NCI-H526 (cell line): ENCODE data around the gene CNOT11.
"Not testable (repeated sequence)": the region's sequence is repeated elsewhere in the genome, so short reads cannot be mapped to it uniquely, and the experiment has no call there.

Experiments
- DNase-seq, 2 experiments: peaks; one replicate each; lab custom pipeline; 2025; lab: John Stamatoyannopoulos, UW

The CNOT11 gene

DNA sequence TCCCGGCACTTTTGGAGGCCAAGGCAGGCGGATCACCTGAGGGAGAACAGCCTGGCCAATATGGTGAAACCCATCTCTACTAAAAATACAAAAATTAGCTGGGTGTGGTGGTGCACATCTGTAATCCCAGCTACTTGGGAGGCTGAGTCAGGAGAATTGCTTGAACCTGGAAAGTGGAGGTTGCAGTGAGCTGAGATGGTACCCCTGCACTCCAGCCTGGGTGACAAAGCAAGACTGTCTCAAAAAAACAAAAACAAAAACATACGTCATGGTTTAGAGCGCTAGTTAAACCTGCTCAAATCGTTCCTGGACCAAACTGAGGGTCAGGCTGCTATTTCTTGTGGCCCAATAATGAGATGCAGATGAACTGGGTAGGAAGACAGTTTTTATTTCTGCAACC lies 7.2 kb upstream of the CNOT11 start:
- DNase-seq: not testable (repeated sequence)

DNA sequence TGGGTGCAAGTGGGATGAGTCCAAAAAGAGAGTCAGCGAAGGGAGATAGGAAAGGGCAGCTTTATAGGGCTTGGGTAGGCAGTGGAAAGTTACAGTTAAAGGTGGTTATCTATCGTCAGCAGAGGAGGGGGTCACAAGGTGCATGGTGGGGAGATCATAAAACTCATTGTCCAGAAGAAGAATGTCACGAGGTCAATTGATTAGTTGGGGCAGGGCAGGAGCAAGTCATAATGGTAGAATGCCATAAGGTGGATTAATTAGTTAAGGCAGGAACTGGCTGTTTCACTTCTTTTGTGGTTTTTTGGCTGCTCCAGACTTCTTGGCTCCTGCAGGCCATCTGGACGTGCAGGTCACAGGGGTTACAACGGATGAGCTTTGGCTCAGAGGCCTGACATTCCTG lies 3.9 kb upstream of the CNOT11 start:
- DNase-seq: not testable (repeated sequence)

DNA sequence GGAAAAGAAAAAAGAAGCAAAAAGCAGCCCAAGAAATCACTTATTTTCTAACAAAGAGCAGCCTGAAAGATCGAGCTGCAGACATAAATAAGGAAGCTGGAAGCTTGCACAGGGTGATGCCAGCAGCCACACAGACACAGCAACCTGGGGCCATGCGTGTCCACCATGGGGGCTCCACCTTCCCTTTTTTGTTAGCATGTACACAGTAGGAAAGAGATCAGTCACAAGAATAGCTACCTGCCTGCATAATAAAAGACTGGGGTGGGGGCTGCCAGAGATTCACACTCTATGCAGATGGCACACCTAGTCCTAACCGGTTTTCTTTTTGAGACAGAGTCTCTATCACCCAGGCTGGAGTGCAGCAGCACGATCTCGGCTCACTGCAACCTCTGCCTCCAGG lies 2.9 kb upstream of the CNOT11 start:
- no peak for DNase-seq

DNA sequence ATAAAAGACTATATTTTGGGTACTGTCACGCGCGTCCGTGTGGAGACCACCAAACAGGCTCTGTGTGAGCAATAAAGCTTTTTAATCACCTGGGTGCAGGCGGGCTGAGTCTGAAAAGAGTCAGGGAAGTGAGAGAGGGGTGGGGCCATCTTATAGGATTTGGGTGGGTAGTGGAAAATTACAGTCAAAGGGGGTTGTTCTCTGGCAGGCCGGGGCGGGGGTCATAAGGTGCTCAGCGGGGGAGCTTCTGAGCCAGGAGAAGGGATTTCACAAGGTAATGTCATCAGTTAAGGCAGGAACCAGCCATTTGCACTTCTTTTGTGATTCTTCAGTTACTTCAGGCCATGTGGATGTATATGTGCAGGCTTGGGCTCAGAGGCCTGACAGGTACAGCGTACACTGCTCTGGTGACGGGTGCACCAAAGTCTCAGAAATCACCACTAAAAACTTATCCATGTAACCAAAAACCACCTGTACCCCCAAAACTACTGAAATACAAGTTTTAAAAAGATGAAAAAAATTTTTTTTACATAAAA lies 1.4 kb upstream of the CNOT11 start:
- DNase-seq: not testable (repeated sequence)

DNA sequence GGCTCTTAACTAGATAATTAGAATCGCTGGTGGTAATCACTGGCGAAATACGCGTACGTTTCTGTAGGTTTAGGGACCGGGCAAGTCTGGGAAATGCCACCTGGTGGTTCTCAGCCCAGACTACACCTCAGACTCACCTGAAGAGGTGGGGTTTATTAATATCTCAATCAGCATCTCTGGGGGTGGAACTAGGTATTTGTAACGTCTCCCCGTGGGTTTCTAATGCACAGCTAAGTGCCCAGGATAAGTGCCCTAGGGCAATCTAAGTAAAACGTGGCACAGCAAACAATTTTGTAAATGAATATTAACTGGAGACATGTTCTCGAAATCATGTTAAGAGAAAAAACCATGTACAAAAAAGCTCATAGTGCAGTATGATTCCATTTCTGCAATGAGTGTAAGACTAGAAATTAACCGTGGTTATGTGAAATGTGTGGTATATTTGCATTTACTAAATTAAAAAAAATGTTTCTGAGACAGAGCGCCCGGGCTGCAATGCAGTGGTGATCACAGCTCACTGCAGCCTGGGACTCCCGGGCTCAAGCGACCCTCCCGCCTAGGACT lies 760 bp upstream of the CNOT11 start:
- peak; percentile 87 to 88 for DNase-seq

DNA sequence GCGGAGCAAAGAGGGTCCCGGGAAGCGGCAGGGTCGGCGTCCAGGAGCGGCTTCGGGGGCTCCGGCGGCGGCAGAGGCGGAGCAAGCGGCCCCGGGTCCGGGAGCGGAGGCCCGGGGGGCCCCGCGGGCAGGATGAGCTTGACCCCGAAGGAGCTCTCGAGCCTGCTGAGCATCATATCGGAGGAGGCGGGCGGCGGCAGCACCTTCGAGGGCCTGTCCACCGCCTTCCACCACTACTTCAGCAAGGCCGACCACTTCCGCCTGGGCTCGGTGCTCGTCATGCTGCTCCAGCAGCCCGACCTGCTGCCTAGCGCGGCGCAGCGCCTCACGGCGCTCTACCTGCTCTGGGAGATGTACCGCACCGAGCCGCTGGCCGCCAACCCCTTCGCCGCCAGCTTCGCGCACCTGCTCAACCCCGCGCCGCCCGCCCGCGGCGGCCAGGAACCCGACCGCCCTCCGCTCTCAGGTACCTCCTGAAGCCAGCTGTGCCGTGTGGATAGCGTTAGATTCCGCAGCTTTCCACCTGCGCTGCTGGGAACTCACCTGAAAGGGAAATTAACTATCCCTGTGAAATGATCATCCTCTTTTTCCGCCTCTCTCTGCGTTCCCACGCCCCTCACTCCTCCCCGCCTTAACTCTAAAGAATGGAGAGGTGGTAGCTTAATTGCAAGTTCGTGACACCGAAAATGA lies 472 bp downstream of the CNOT11 start:
- peak; percentile 59 to 74 for DNase-seq

DNA sequence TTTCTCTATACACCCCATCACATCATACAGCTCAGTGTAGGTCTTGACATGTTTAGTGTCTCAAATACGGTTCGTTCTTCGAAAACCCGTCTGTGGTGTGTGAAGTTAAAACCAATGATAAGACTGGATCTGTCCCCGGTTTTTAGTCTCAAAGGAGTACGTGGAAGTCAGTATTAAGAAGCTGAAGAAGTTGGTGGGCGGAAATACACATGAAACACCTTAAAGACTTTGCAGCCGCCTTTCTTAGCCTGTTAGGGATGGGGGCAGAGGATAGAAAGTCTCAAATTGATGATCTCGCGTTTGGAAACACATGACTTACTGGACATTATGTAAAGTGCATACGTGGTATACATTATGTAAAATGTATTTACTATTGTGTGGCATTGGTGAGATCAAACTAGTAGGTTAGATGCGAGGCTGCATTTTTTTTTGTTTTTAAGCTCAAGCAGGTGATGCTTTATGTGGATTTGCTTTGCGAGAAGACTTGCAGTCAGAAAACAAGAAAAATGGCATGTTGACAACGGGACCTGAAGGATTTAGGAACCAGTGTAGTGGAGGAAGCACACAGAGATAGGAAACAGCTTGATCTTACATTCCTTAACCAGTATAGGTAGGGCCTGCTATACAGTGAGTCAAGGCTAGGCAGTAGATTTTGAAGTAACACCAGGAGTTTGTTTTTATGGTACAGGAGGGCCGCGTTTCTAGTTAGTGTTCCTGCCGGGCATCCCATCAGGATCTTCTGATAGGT lies 1.2 kb downstream of the CNOT11 start:
- no peak for DNase-seq

DNA sequence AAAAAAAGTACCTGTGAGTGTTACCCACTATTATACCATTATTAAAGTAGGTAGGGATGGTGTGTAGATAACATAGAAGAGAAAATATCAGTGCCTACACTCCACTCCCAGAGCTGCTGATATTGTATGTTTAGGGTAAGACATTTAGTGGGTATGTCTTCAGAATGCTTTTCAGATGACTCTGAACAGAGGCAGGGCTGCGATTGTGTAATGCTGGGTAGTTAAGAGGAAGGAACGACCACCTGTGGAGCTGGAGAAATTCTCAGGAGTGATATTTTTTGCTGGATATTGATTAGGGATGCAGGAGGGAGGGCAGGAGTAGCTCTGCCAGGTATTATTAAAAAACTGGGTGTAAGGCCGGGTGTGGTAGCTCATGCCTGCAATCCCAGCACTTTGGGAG lies 2.8 kb downstream of the CNOT11 start:
- no peak for DNase-seq

DNA sequence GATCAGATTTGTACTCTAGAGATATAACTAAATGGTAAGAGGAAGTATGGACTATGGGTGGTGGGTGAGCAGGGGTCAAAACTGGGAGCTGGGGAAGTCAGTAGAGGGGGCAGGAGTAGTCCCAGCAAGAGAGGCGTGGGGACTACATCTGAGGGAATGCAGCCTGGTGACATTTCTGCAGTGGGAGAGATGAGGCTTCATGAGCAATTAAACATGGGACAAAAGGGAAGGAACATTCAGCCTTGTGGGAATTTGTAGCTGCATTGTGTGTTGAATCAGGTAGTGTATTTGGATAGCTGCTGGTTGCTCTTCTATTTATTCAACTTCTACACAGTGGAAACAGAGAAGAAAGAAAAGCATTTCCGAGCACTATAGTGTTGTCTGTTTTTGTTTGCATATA lies 3.6 kb downstream of the CNOT11 start:
- DNase-seq: no peak

DNA sequence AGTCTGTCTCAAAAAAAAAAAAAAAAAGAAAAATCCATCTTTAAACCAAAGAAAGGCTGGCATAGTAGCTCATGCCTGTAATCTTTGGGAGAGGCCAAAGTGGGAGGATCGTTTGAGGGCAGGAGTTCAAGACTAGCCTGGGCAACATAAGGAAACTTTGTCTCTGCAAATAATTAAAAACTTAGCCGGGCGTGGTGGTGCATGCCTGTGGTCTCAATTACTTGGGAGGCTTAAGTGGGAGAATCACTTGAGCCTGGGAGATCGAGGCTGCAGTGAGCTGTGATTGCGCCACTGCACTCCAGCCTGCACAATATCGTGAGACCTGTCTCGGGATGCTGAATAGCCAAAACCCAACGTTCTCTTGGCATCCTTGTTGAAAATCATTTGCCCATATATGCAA lies 6.1 kb downstream of the CNOT11 start:
- no peak for DNase-seq

DNA sequence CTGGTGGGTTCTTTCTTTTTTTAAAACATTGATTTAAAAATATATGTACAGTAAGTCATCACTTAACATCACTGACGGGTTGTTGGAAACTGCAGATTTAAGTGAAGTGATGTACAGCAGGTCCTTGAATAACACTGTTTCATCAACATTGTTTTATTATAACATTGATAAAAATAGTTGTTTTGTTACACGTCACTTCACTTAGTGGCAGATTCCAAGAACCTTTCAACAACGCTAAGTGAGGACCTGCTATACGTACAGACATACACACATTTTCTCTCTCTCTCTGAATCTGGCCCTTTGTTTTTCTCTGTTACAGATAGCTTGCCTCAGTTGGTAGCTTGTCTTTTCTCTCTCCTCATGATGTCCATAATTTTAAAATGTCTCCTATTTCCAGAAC lies 9.5 kb downstream of the CNOT11 start:
- no peak for DNase-seq

DNA sequence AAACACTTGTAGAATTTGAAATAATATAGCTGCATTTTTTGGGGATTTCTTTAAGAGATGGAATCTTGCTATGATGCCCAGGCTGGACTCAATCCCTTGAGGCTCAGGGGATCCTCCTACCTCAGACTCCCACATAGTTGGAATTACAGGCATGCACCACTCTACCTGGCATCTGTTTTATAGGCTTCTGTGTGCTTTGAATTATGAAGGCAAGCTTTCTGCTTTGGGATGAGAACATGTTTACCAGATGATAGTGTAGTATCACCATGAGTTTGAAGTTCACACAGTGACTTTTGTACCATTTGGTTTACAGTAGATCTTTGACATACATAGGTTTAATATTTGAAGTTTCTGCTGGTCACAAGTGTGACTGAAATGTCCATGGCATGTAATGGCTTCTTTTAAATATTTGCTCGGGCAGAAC lies 10.7 kb downstream of the CNOT11 start:
- DNase-seq: no peak

DNA sequence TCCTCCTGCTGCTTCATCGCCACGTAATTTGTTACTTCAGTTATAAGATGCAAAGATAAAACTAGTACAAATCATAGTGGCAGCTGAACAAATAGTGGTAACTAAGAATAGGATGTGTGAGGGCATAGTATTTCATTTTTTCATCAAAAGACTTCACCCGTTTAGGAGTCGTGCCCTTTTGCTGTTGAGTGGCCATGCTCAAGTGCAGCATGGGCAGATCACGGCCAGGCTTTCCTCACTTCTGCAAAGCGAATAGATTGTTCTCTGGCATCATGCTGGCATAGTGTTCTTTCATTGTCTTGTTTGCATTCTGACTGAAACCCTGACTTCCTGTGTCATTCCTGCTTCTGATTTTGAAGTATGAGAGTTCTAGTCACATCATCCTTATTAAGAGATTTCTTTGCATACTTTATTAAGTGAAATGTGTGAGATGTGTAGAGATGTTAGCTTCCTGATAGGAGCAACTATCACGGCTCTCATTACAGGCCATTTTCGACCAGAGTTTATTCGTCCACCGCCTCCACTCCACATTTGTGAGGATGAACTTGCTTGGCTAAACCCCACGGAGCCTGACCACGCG lies 11.8 kb downstream of the CNOT11 start:
- DNase-seq: no peak

DNA sequence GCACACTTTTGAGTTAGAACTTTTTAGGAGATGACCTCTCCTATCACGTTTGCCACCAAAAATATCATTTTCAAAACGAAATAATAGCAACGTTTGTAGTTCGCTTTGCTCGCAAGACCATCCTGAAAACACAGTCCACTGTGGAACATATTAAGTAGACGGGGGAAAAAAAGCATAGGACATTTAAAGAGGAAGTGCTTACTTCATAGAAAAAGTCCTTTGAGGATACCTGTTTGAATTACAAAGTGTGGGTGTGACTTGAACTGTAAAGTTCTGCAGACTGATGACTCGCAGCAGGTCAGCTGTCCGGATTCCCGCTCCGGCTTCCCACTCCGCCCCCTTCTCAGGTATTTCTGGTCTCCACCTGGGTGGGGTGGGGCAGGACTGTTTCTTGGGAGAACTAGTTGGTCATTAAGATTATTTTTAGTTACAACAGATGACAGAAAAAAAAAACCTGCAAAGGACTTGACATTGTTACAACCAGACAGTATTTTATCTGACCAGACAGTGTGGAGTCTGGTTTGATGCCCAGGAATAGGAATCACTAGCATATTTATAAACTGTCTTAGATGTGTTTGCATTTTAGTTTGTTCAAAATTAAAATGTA lies 13.3 kb downstream of the CNOT11 start:
- DNase-seq: no peak

DNA sequence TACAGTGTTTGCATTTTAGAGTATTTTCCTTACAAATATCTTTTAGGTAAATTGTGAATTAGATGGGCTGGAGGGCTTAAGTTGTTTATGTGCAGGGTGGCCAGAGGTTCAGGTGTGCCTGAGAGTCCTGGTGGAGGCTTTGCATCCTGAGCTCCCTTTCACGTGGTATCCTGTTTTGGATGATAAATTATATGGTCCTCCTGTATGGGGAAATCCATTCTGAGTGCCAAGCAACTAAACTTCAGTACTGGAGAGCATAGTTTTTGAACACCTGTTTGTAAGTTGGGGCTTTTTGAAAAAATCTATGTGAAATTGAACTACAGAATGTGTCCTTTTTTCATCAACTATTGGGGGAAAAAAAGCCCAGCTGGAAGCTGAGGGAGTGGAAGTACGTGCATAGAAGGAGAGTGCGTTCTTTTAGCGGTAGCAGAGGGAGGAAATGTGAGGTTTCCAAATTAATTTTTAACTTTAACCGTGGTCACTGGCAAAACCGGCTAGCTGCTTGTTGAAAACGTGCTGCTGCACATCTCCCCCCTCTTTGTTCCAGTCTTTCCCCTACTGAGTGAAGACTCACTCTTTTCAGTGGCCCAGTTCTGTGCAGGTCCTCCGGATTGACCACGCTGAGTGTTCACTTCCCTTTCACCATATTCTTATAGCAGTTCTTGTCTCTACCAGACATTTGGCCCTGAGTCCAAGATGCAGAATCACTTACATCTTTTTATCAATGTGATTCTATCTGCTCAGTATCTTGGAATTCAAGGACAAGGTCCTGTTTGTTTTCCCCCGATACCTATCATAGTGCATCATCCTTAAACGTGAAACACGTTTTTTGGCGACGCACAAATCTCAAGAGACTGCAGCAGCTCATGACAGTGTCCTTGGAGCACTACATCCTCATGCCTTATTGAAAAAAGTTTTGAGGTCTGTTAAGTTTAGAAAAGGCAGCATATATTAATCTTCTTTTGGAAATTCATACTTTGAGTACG lies 15.3 kb downstream of the CNOT11 start:
- DNase-seq: no peak

DNA sequence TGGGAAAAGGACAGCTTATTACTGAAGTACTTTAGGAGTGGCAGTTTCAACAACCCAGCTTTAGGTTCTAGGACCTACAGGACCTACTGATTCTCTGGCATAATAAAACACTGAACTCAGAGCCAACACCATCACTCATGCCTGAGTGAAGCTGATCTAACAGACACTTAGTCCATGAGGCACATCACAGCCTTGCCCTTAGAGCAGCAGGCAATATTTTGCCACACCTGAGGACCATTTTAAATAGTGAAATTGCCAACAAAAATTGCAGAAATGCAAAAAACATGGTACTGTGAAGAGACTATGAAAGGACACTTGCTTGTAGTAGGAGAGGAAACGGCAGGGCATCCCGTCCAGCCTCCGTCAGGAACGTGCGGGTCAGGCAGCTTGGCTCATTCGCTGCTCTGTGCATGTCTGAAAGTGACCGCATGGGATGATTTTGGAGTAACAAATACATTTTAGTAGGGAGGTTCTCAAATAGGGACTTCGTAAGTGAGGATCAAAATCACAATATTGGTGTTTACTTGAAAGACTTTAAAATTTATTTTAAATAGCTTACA lies 18.1 kb downstream of the CNOT11 start:
- no peak for DNase-seq

DNA sequence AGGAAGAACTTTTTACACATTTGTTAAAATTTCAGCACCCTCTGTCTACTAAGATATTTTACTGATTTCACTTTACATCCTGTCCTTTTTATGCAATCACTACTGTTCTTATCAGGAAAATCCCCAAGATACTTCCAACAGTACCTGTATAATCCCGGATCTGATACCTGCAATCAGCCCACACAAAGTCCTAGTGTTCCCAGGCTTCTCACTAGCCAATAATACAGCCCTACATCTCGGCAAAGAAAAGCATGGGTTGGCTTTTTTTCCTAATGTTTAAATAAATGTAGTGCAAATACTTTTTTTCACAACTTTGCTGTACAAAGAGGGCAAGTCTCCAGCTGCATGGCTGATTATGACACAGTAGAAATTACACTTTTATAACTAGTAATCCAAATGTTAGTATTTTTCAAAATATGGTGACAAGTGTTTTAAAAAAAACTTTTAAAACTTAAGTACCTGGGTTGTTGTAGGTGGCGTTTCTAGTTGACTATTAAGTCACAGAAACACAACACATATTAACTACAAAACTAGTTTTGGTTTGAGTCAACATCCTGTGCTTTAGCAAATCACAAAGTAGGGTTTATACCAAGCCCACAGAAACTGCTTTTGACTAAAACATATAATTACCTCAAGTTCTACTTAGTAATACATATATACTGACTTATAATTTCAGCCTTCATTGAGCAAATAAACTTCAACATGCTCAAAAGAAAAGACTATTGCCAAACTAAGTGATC lies 19.5 kb downstream of the CNOT11 start:
- DNase-seq: no peak

DNA sequence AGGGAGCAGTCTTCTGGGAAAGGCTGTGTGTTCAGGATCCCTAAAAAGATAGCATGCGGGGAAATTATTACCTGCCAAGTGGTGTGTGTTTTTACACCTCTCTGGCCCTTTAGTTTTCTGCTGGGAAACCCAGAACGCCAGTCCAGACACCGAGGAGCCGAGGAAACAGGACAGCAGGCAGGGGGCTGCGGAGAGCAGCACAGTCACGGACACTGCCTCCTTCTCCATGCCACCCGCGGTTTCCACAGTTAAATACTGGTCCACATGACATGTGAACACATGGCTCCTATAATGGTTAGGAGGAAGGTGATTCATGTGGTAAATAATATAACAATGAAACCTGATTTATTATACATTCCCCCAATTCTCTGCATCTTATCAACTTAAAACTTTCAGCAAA lies 20.4 kb downstream of the CNOT11 start:
- DNase-seq: no peak

DNA sequence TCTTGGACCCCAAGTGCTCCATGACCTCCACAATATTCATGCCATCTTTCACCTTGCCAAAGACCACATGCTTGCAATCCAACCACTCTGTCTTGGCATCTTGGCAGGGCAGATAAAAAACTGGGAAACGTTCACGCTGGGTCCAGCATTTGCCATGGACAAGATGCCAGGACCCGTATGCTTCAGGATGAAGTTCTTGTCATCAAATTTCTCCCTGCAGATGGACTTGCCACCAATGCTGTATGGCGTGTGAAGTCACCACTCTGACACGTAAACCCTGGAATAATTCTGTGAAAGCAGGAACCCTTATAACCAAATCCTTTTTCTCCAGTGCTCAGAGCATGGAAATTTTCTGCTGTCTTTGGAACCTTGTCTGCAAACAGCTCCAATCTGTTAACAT lies 21.5 kb downstream of the CNOT11 start:
- no peak for DNase-seq

DNA sequence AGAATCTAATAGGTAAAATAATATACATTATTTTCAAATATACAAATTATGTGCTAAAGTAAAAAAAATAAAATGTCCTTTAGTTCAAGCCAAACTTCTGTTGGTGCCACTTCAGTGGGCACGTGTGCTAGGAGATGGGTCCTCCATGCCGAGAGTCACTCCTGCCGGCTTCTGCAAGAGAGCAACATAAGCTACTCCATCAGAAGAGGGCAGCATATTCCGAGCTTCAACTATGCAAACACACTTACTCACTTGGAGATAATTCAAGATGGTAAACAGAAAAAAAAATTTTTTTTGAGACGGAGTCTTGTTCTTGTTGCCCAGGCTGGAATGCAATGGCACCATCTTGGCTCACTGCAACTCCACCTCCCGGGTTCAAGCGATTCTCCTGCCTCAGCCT lies 24.4 kb downstream of the CNOT11 start:
- DNase-seq: no peak
